ENCODE results near the gene KCNJ1.
A peak's percentile ranks its signal among the peaks of the same experiment; 100 is the strongest.

The KCNJ1 gene

GRCh38 chr11:128819198-128819597 lies 47.9 kb downstream of the KCNJ1 start:
- DNase-seq = no peak

- DNase-seq = peak; percentile 54
Measured at GRCh38 chr11:128814856-128815705, 52.0 kb downstream of the KCNJ1 start.

GRCh38 chr11:128813729-128814128 lies 53.4 kb downstream of the KCNJ1 start:
- no peak for DNase-seq

- DNase-seq = no peak
Measured at GRCh38 chr11:128810784-128811514, 56.1 kb downstream of the KCNJ1 start.

GRCh38 chr11:128809128-128809527 lies 58.0 kb downstream of the KCNJ1 start:
- DNase-seq = no peak

- no peak for DNase-seq
Measured at GRCh38 chr11:128807909-128808308, 59.2 kb downstream of the KCNJ1 start.

- no peak for DNase-seq
Measured at GRCh38 chr11:128806506-128807261, 60.4 kb downstream of the KCNJ1 start.

- no peak for DNase-seq
Measured at GRCh38 chr11:128804481-128804880, 62.6 kb downstream of the KCNJ1 start.

GRCh38 chr11:128803449-128804245 lies 63.4 kb downstream of the KCNJ1 start:
- DNase-seq = no peak

GRCh38 chr11:128803011-128803410 lies 64.1 kb downstream of the KCNJ1 start:
- no peak for DNase-seq

GRCh38 chr11:128802358-128802981 lies 64.6 kb downstream of the KCNJ1 start:
- no peak for DNase-seq

- DNase-seq = no peak
Measured at GRCh38 chr11:128800871-128801417, 66.2 kb downstream of the KCNJ1 start.

- DNase-seq = no peak
Measured at GRCh38 chr11:128796270-128796669, 70.8 kb downstream of the KCNJ1 start.

GRCh38 chr11:128790196-128790595 lies 76.9 kb downstream of the KCNJ1 start:
- peak; percentile 28 for DNase-seq

GRCh38 chr11:128789497-128790150 lies 77.5 kb downstream of the KCNJ1 start:
- DNase-seq = no peak
